K562 (cell line): ENCODE measurements around the gene VGF. TPM values are rescaled to one million over a fixed set of nuclear protein-coding genes. Genes with fewer than 3 reads are reported as not detected.

Experiments used
- ADNP ChIP-seq: fragments of 200-800 bp; sonication (Bioruptor generic); IDR thresholded peaks from 2 replicates; pipeline ENCODE4 v1.6.1; 2016; ENCODE audit warnings: missing genetic modification characterization, missing compliant biosample characterization
- CBFA2T2 ChIP-seq: fragments of 450-650 bp; conservative IDR thresholded peaks from 2 replicates; pipeline ENCODE4 v1.6.1; 2017; ENCODE audit warnings: mild to moderate bottlenecking
- CEBPG ChIP-seq, 3 experiments: fragments of 200-800 bp in 1 of 3; sonication (Bioruptor generic) in 1 of 3; sonication (generic) in 1 of 3; formaldehyde crosslinking in 1 of 3; IDR thresholded peaks in 2 of 3; conservative IDR thresholded peaks in 1 of 3; 2 replicates each; pipeline versions ENCODE4 v1.6.1 to v1.8.0; 2016 to 2022; ENCODE audit warnings: missing compliant biosample characterization in 2 of 3, missing genetic modification characterization in 2 of 3, mild to moderate bottlenecking in 1 of 3, missing genetic modification reagents in 1 of 3
- FOXA3 ChIP-seq, 2 experiments: fragments of 450-650 bp in 1 of 2; sonication (generic) in 1 of 2; formaldehyde crosslinking; IDR thresholded peaks in 1 of 2; conservative IDR thresholded peaks in 1 of 2; 2 replicates each; pipeline versions ENCODE4 v1.4.0 to v1.8.0; 2020 to 2022; ENCODE audit warnings: mild to moderate bottlenecking in 2 of 2, missing genetic modification reagents in 1 of 2
- HLTF ChIP-seq: fragments of 450-650 bp; IDR thresholded peaks from 2 replicates; pipeline ENCODE4 v1.6.1; 2016
- L3MBTL2 ChIP-seq: fragments of 450-650 bp; IDR thresholded peaks from 2 replicates; pipeline ENCODE4 v1.6.1; 2016; ENCODE audit warnings: mild to moderate bottlenecking, moderate library complexity
- MYC ChIP-seq, 2 experiments: fragments of 250-450 bp in 1 of 2; sonication (Bioruptor Pico) in 1 of 2; IDR thresholded peaks; 2 replicates each; pipeline versions ENCODE4 v1.5.1 to v1.6.1; 2012 to 2021; ENCODE audit warnings: low read depth in 2 of 2, borderline replicate concordance in 1 of 2, improper control_type of control experiment in 1 of 2, low read length in 1 of 2, mild to moderate bottlenecking in 1 of 2, moderate library complexity in 1 of 2
- NEUROD1 ChIP-seq: fragments of 150-350 bp; IDR thresholded peaks from 2 replicates; pipeline ENCODE4 v1.6.1; 2014; ENCODE audit warnings: borderline replicate concordance, low read length, low read depth; ENCODE audit not compliant: partially characterized antibody
- POLR2G ChIP-seq: fragments of 200-400 bp; formaldehyde crosslinking; IDR thresholded peaks from 2 replicates; pipeline ENCODE4 v1.6.1; 2017; ENCODE audit warnings: low read depth, mild to moderate bottlenecking, antibody characterized with exemption, low read length, moderate library complexity
- RCOR1 ChIP-seq, 2 experiments: IDR thresholded peaks; 2 replicates each; pipeline ENCODE4 v1.6.1; 2012; ENCODE audit warnings: low read depth in 2 of 2, low read length in 2 of 2, borderline replicate concordance in 1 of 2, improper control_type of control experiment in 1 of 2
- ZBTB8A ChIP-seq: fragments of 450-650 bp; IDR thresholded peaks from 2 replicates; pipeline ENCODE4 v1.6.1; 2018; ENCODE audit warnings: mild to moderate bottlenecking, moderate library complexity; ENCODE audit not compliant: partially characterized antibody
- ZKSCAN1 ChIP-seq: fragments of 150-350 bp; IDR thresholded peaks from 2 replicates; pipeline ENCODE4 v1.6.1; 2016; ENCODE audit warnings: low read depth, low read length
- ZNF212 ChIP-seq: fragments of 450-650 bp; formaldehyde crosslinking; IDR thresholded peaks from 2 replicates; pipeline ENCODE4 v1.4.0; 2020; ENCODE audit warnings: mild to moderate bottlenecking
- ZNF384 ChIP-seq: IDR thresholded peaks from 2 replicates; pipeline ENCODE4 v1.6.1; 2012; ENCODE audit warnings: low read depth, low read length, improper control_type of control experiment
- polyA plus RNA-seq, 8 experiments: library from polyadenylated mRNA; depleted of rRNA in 4 of 8; stranded (reverse) in 5 of 8; unstranded in 3 of 8; fragments of >200 nt; fragmentation: Nextera tagmentation in 2 of 8; fragmentation: Illumina TruSeq in 1 of 8; extraction: Ambion mirVana in 2 of 8; extraction: Trizol in 1 of 8; gene quantifications; 2 replicates each; pipeline versions ENCODE4 v1.2.1 to v1.2.3, GENCODE V29; 2011 to 2014; ENCODE audit warnings: inconsistent platforms in 1 of 8, missing spikeins in 1 of 8
- total RNA-seq, 7 experiments: library from RNA; depleted of rRNA in 6 of 7; stranded (reverse); fragments of >200 nt in 6 of 7; fragmentation: Illumina TruSeq in 2 of 7; extraction: Trizol in 2 of 7; gene quantifications; 2 replicates each; pipeline versions ENCODE4 v1.2.1 to v1.2.3, GENCODE V29; 2011 to 2021; ENCODE audit warnings: low replicate concordance in 1 of 7
- TF ChIP-seq, protein P1 (sequence below): fragments of 250-450 bp; sonication (Bioruptor Pico); IDR thresholded peaks from 2 replicates; pipeline ENCODE4 v1.8.0; 2022; ENCODE audit warnings: inconsistent platforms, mild to moderate bottlenecking, moderate library complexity, borderline replicate concordance
- TF ChIP-seq, protein P2 (sequence below): fragments of 250-450 bp; sonication (Bioruptor Pico); IDR thresholded peaks from 2 replicates; pipeline ENCODE4 v1.8.0; 2021; ENCODE audit warnings: borderline replicate concordance, mild to moderate bottlenecking, moderate library complexity; ENCODE audit not compliant: poor library complexity, severe bottlenecking
- TF ChIP-seq, protein P3 (sequence below): sonication (generic); formaldehyde crosslinking; IDR thresholded peaks from 2 replicates; pipeline ENCODE4 v1.5.0; 2020; ENCODE audit warnings: missing genetic modification reagents
- TF ChIP-seq, protein P4 (sequence below): sonication (generic); formaldehyde crosslinking; IDR thresholded peaks from 2 replicates; pipeline ENCODE4 v1.8.0; 2022; ENCODE audit warnings: missing genetic modification reagents, mild to moderate bottlenecking, borderline replicate concordance
- TF ChIP-seq, protein P5 (sequence below), 2 experiments: fragments of 150-350 bp in 1 of 2; IDR thresholded peaks; 2 replicates each; pipeline ENCODE4 v1.6.1; 2012 to 2016; ENCODE audit warnings: low read depth in 2 of 2, low read length in 2 of 2, mild to moderate bottlenecking in 1 of 2, moderate library complexity in 1 of 2

The VGF gene
- total and polyA plus RNA-seq, 9 of the 15 experiments (the other 6 are each of a cell fraction or from before 2014, with no cell fraction given) = 0.03 to 5.7 (median 0.34) TPM

DNA sequence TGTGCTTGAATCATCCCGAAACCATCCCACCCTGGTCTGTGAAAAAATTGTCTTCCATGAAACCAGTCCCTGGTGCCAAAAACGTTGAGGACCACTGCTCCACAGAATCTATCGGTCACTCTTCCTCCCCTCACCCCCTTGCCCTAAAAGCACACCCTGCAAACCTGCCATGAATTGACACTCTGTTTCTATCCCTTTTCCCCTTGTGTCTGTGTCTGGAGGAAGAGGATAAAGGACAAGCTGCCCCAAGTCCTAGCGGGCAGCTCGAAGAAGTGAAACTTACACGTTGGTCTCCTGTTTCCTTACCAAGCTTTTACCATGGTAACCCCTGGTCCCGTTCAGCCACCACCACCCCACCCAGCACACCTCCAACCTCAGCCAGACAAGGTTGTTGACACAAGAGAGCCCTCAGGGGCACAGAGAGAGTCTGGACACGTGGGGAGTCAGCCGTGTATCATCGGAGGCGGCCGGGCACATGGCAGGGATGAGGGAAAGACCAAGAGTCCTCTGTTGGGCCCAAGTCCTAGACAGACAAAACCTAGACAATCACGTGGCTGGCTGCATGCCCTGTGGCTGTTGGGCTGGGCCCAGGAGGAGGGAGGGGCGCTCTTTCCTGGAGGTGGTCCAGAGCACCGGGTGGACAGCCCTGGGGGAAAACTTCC, 39.2 kb downstream of the VGF start (continued):
- TF ChIP-seq, protein P1, sequence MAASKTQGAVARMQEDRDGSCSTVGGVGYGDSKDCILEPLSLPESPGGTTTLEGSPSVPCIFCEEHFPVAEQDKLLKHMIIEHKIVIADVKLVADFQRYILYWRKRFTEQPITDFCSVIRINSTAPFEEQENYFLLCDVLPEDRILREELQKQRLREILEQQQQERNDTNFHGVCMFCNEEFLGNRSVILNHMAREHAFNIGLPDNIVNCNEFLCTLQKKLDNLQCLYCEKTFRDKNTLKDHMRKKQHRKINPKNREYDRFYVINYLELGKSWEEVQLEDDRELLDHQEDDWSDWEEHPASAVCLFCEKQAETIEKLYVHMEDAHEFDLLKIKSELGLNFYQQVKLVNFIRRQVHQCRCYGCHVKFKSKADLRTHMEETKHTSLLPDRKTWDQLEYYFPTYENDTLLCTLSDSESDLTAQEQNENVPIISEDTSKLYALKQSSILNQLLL = no peak
- peak; percentile 74 for TF ChIP-seq L3MBTL2
- TF ChIP-seq, protein P2, sequence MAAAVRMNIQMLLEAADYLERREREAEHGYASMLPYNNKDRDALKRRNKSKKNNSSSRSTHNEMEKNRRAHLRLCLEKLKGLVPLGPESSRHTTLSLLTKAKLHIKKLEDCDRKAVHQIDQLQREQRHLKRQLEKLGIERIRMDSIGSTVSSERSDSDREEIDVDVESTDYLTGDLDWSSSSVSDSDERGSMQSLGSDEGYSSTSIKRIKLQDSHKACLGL (CRISPR knock-in tag) = no peak
- no peak for TF ChIP-seq ZNF212 (CRISPR knock-in tag)
- no peak for TF ChIP-seq ZKSCAN1
- no peak for TF ChIP-seq CEBPG (CRISPR knock-in tag; IDR thresholded peaks at IDR 0.05)
- no peak for TF ChIP-seq CEBPG (tag; conservative IDR thresholded peaks at IDR 0.05 in 1 of 2, IDR thresholded peaks at IDR 0.05 in 1 of 2)
- no peak for TF ChIP-seq HLTF
- no peak for TF ChIP-seq ADNP
- TF ChIP-seq, protein P3, sequence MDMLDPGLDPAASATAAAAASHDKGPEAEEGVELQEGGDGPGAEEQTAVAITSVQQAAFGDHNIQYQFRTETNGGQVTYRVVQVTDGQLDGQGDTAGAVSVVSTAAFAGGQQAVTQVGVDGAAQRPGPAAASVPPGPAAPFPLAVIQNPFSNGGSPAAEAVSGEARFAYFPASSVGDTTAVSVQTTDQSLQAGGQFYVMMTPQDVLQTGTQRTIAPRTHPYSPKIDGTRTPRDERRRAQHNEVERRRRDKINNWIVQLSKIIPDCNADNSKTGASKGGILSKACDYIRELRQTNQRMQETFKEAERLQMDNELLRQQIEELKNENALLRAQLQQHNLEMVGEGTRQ (CRISPR knock-in tag) = peak; percentile 59
- TF ChIP-seq NEUROD1 = no peak
- TF ChIP-seq ZNF384 = no peak
- TF ChIP-seq, protein P4, sequence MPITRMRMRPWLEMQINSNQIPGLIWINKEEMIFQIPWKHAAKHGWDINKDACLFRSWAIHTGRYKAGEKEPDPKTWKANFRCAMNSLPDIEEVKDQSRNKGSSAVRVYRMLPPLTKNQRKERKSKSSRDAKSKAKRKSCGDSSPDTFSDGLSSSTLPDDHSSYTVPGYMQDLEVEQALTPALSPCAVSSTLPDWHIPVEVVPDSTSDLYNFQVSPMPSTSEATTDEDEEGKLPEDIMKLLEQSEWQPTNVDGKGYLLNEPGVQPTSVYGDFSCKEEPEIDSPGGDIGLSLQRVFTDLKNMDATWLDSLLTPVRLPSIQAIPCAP (CRISPR knock-in tag) = no peak
- TF ChIP-seq FOXA3 (CRISPR knock-in tag; conservative IDR thresholded peaks at IDR 0.05 in 1 of 2, IDR thresholded peaks at IDR 0.05 in 1 of 2) = no peak
- no peak for TF ChIP-seq ZBTB8A
- TF ChIP-seq, protein P5, sequence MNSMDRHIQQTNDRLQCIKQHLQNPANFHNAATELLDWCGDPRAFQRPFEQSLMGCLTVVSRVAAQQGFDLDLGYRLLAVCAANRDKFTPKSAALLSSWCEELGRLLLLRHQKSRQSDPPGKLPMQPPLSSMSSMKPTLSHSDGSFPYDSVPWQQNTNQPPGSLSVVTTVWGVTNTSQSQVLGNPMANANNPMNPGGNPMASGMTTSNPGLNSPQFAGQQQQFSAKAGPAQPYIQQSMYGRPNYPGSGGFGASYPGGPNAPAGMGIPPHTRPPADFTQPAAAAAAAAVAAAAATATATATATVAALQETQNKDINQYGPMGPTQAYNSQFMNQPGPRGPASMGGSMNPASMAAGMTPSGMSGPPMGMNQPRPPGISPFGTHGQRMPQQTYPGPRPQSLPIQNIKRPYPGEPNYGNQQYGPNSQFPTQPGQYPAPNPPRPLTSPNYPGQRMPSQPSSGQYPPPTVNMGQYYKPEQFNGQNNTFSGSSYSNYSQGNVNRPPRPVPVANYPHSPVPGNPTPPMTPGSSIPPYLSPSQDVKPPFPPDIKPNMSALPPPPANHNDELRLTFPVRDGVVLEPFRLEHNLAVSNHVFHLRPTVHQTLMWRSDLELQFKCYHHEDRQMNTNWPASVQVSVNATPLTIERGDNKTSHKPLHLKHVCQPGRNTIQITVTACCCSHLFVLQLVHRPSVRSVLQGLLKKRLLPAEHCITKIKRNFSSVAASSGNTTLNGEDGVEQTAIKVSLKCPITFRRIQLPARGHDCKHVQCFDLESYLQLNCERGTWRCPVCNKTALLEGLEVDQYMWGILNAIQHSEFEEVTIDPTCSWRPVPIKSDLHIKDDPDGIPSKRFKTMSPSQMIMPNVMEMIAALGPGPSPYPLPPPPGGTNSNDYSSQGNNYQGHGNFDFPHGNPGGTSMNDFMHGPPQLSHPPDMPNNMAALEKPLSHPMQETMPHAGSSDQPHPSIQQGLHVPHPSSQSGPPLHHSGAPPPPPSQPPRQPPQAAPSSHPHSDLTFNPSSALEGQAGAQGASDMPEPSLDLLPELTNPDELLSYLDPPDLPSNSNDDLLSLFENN (IDR thresholded peaks at IDR 0.05; ENCODE audit: low read depth in 2 of 2, low read length in 2 of 2) = no peak
- no peak for TF ChIP-seq POLR2G
- TF ChIP-seq RCOR1 (IDR thresholded peaks at IDR 0.05; ENCODE audit: borderline replicate concordance in 1 of 2, low read depth in 2 of 2, low read length in 2 of 2) = no peak
- TF ChIP-seq MYC (IDR thresholded peaks at IDR 0.05; ENCODE audit: low read depth, low read length) = peak; percentile 13; the same call in 1 of the 2 replicates
- TF ChIP-seq MYC (CRISPR knock-in tag; IDR thresholded peaks at IDR 0.05; ENCODE audit: borderline replicate concordance, low read depth) = peak; percentile 15; the same call in 1 of the 2 replicates
- no peak for TF ChIP-seq CBFA2T2
